ENCODE data around the gene LMTK2.

Gene LMTK2

DNA sequence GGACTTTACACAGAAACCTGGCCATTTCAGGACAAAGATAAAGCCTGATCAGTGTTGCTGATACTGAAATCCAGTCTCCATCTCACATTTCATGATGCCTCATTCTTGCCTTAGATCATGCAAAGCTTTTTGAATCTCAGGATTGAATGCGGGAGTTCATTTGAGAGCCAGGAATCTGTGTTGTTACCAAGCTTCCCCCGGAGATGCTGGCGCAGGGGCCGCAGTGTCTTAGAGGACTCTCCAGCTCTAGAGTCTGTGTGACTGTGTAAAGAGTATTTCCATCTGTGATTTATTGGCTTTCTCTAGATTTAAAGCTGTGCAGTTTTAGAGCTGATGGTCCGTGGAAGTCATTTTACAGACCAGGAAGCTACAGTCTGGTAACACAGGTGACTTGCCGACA lies 32.0 kb downstream of the LMTK2 start:
- no peak for DNase-seq

DNA sequence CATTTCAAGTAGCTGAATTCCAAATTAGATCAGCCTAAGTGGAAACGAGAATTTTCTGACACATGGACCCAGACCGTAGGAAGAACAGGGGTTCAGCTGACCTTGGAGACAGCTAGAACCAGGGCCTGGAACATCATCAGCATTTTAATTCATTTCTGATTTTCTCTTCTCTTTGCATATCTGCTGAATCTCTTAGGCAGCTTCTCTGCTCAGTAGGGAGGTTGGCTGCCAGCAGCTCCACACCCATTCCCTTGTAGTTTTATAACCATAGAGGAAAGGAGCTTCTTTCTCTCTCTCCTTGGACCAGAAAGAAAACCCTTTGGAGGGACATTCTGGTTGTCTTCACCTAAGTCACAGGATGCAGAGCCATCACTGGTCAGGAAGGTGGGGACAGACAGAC lies 36.0 kb downstream of the LMTK2 start:
- DNase-seq: no peak

DNA sequence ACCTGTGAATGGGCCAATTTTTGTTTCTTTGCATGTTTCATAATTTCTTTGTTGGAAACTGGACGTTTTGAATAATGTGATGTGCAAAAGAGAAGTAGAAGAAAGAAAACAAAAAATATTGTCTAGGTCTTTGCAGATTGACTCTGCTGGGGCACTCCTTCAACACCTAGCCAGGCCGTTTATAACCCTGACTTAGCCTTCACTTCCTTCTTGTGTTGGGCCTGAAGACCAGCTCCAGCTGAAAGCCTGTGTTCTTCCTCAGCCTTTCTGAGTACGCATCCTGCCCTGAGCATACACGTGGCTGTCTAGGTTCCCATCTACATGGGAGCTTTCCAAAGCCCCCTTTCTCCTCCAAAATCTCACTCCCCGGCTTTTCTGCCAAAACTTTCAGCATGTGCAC lies 41.9 kb downstream of the LMTK2 start:
- no peak for DNase-seq

DNA sequence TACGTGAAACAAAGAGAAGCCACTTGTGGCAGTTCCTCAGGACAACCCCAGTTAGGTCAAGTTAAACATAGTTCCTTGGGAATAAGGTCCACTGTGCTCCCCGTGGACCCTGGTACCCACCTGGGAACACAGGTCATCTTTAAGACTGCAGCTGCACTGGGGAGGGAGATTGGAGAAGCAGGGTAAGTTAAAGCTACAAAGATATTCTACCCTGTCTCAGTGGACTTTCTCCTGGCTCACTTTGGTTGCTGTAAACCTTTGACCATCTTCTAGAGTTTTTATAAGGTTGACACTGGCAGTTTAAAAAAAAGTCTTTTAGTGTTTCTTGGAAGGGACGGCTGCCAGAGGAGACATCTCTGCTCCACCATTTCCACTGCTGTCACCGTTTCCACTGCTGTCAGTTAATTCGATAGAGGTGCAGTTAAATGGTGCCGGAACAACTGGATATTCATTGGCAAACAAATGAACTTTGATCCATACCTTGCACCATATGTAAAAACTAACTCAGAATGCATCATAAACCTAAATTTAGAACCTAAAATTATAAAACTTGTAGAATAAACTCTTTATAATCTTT lies 42.5 kb downstream of the LMTK2 start:
- no peak for DNase-seq

DNA sequence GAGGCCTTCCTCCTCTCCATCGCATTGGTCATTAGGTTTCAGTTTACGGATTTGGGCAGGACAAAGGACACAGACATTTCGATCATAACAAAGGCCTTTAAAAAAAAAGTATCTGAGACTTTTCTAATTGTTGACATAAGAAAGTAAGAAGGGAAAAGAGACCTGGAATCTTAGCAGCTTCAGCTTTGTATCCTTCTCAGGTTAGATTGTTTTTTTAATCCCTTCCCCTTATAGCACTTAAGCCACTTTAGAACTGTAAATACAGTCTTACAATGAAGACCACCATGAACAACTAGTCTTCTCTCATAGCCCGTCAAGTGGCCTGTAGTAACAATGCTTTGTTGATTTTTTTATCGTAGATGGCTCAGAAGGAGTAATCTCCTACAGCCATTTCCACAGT lies 45.2 kb downstream of the LMTK2 start:
- no peak for DNase-seq

DNA sequence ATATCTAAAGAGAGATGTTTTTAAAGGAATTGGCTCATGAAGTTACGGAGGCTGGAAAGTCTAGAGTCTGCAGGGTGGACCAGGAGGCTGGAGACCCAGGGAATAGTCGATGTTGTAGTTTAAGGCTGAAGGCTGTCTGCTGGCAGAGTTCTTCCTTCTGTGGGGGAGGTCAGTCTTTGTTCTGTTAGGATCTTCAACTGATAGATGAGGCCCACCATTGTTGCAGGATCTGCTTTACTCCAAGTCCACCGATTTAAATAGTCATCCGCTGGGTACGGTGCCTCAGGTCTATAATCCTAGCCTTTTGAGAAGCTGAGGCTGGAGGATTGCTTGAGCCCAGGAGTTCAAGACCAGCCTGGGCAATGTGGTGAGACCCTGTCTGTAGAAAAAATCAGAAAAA lies 50.0 kb downstream of the LMTK2 start:
- no peak for DNase-seq

DNA sequence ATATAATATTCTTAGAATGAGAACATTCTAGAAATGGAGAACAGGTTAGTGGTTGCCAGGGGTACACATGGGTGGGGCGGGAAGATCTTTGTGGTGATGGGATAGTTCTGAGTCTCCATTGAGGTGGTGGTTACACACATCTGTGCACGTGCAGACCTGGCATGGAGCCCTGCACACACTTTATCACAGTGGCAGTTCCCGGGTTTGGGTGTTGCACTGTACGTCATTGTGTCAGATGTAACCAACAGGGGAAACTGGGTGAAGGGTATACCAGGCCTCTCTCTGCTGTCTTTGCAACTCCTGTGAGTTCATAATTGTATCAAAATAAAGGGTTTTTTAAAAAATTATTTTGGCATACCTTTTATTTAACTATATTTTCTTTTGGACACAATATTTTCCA lies 51.1 kb downstream of the LMTK2 start:
- no peak for DNase-seq

DNA sequence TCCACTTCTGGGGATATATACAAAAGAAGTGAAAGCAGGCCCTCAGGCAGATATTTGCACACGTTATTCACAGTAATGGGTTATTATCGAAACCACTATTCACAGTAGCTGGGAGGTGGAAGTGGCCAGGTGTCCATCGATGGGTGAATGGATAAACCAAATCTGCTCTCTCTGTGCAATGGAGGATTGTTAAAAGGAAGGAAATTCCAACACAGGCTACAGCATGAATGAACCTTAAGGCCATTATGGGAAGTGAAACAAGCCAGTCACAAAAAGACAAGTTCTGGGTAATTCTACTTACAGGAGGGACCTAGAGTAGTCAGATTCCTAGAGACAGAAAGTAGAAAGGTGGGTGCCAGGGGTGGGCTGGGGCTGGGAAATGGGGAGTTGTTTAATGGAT lies 56.1 kb downstream of the LMTK2 start:
- no peak for DNase-seq

DNA sequence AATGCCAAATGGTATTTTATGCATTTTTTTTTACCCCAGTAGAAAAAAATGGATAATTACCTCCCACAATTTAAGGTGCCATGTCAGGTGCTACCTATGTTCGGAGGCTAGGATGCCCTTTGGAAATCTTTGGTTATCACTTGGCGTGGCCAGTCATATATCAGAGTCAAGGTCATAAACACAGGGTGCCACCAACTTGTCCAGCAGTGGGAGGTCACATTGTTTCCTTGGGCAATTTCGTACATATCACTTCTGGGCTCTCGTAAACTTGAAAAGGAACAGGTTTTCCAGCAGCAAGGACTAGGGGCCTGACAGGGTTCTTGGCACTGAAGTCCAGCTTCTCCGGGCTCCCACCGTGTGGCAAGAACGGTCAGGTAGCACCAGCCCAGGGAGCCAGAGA lies 56.6 kb downstream of the LMTK2 start:
- DNase-seq: no peak

DNA sequence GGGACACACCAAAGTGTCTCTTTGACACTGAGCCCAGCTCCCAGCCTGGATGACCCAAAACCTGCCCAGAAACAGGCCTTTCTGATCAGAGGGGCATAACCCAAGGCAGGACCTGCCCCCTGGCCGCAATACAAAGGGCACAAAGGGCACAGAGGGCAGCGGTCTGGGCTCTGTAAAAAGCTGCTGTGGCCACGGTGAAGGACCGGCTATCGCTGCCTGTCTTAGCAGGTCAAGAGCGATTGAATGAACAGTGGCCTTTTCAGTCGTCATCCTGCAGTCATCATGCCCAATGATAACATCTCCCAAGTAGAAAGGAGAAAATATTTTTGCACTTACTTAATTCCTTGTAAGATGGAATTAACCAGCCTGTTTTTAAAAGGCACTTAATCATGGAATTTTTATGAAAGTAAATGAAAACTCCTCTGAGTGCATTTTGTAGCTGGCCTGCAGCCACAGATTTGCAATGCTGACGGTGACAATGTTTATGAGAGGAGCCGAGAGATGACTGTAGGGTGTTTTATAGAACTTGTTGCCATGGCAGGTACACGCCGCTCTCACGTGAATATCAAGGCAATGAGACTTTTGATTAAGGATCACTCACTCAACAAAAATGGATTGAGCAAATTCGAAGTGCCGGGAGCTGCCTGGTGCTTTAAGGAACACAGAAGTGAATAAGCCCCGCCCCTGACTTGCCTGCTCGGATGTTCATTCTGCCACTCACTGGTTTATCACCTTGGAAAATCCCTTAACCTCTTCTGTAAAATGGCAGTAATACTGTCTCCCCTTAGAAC lies 57.2 kb downstream of the LMTK2 start:
- no peak for DNase-seq

DNA sequence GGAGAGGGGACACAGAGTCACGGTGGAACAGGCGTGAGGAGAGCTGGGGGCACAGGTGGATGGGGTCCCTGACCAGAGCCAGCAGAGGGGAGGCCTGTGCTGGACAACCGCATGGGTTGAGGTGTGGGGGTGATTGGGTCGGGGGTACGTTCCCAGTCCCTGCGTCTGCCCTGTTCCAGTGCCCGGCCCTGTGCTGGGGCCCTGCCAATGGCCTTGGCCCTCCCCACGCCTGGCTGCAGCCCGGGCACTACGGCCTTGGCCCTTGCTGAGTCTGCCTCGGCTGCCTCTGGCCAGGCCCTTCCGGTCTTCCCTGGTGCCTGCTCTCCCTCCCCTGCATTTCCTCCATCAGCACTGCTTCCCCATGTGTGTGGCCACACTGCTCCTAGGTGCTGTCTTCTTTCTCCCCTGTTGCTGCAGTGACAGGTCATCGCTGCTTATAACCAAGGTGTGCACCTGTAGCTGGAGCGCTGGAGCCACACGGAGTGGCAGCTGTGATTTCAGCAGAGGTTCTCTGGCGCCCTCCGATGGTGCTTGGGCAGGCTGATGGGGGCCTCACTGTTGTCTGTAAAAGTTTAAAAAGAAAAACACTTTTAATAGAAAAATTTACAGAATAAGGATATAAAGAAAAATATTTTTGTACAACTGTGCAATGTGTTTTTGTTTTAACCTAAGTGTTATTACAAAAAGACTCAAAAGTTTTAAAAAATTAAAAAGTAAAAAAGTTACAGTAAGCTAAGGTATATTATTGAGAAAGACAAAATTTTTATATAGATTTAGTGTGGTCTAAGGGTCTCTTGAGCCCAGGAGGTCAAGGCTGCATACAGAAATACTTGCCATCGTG lies 59.4 kb downstream of the LMTK2 start:
- peak; percentile 47 to 59 for DNase-seq

DNA sequence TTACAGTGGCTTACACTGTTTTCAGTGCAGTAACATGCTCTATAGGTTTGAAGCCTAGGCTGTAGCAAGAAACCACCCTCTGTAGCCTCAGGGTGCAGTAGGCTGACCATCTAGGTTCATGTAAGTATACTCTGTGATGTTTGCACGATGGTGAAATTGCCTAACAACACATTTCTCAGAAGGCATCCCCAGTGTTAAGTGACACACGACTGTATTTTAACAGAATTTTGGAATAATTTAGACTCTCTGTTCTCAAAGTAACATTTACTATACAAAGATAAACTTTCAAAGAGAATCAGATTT lies 60.0 kb downstream of the LMTK2 start:
- no peak for DNase-seq

DNA sequence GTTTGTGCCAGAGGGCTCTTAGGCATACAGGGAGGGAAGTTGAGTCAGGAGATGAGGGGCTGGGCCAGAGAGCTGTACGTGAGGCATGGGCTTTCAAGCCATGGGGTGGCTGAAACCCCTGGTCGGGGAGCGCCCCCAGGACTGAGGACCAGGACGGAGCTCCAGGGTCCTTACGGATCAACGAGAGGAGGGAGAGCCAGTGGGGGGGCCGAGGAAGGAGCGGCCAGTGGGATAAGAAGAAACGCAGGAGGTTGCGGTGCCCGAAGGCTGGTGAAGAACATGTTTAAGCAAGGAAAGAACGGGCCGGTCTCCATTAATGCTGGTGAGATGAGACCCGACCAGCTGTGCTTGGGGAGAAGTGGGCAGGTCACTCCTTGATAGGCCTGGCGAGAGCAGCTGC lies 61.0 kb downstream of the LMTK2 start:
- no peak for DNase-seq

DNA sequence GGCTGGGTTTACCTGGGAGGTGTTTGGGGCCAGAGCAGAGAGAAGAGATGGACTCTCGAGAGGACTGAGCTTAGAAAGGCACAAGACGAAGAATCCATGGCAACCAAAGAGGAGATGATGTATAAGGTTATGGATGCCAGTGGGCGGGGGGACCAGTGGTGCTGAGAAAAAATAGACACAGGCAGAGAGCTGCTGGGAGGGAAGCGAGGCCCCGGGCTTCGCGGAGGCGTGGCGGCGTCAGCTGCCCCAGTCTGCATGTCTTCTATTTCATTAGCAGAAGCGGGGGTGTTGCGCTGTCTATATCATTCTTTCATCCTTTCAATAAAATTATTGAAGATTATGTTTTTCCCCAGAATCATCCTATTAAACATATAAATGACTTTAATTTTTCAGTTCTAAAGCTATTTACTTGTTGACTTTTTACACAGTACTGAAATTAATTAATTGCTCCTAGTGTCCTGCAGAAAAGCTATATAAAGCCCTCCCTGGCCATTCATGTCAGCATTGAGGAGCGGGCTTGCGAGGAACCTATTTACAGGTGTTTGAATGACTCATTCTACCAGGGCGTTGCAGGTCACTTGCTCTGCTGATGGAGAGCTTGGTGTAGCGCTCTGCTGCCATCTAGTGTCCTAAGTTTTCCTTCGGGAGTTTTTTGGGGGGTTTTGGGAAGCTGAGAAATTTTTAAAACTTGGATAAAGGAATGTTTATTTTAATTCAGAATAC lies 61.7 kb downstream of the LMTK2 start:
- peak; percentile 46 to 76 for DNase-seq

DNA sequence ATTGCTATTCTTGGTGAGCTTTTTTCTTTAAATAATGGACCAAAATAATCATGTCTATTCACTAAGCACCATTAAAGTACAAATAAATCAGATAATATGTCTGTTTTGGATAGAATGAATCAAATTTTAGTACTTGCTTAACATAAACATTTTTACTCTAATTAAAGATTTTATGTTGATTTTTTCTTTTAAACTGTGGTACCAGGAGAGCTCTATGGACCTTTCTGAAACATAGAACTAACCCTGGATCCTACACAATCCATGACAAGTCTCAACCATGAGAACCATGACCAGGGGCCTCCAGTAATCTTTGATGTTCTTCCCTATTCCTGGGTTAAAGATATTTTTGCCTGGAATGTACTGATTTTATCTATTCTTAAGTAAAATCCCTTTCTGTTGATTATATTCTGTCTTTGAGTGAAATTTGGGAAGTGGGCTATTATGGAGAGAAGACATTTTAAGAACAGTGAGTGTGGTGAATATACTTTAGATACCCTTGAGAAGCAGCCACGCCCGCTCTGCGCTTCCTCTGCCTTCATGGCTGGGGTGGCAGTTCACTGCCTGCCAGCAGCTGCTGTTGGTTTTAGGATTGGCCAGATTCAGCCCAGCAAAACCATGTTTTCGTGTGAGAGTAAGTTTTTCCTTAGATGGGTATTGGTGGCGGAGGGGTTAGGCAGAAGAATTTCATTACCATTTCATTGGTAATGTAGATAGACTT lies 62.4 kb downstream of the LMTK2 start:
- DNase-seq: no peak

DNA sequence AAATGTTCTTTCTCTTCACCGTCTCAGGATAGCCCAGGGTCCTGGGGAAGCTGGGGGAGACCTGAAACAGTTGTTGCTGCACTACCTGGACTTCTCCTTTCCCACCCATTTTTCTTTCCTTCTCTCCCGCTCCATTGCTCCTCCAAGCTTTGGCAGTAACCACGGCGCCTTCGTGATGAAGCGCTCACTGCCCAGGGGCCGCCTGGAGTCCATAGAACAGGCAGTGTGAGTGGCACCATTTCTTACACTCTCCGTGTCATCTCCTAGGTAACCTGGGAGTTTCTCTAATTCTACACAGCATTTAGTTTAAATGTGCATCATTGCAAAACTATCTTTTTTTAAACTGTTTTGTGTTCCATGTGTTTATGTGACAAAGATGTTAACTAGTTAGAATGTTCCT lies 64.3 kb downstream of the LMTK2 start:
- DNase-seq: no peak

DNA sequence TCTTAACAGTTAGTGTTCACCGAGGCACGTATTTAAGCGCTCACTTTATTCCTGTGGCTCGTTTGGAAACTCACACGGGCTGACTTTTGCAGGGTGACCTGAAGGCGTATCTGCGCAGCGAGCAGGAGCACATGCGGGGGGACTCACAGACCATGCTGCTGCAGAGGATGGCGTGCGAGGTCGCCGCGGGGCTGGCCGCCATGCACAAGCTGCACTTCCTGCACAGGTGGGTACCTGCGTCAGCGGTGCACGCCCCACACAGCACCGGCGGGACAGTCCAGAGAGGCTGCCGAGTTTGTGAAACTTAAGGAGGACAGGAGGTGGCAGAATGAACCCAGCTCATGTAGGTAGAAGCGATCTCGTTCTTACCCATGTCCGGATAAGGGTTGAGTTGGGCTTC lies 64.8 kb downstream of the LMTK2 start:
- no peak for DNase-seq

DNA sequence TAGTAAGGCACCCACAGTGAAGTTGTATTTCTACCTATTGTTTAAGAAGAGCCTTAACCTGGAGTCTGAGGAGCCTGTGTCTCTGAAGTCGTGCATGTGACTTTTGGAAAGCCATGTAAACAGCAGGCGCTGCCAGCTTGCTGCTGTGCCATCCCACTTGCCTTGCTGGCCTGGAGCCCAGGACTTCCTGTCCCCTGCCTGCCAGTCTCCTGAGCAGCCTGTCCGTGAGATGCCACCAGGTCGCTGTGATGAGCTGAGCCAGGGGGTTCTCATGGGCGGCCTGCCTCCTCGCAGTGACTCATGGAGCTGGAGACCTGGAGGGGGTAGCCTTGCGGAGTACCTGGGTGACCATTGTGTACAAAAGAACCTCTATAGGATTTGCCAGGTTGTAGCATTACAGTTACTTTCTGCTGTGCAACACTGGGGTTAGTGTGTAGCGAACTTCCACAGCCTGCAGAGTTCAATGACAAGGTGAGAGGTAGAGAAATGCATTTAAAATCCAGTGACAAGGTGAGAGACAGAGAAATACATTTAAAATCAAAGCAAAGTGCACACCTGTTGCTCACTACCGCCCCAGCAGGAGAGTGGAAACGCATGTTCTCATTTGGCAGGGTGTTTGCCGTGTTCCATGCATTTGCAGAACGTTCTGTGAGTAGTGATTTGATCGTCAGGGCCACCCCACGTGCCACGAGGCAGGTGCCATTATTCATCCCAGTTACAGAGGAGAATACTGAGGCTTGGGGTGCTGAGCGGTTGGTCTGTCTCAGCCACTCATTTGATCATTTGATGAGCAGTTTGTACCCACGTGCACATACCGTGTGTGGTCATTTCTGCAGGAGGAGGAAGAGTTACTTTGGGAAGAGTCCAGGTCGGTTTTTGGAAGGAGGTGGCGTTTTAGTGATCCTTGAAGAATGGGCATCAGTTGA lies 67.9 kb downstream of the LMTK2 start:
- no peak for DNase-seq

DNA sequence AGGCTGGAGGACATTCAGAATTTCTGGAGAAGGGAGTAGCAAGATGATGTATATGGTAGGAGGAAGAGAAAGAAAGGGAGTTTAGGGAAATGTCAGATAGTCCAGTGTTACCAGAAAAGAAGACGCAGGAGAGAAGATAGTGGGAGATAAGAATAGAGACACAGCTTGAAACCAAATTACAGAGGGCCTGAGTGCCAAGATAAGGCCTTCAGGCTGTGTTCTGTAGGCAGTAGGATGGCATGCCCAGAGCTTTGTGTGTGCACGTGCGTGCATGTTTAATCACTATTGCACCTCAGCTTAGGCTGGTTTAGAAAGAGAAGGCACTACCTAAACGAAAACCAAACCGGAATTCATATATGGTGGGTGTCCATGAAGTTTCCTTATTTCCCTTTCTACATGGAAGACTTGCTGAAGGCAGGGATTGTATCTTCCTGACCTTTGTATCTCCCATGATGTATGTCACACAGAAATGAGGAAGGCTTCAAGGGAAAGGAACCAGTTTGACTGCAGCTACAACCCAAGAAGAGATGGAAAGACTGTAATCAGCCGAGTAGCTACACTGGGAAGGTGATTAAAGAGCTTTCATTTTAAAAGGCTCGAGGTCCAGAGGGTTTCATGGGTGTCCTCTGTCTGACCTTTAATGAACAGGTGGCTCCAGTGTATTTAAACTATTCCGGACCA lies 68.7 kb downstream of the LMTK2 start:
- no peak for DNase-seq

DNA sequence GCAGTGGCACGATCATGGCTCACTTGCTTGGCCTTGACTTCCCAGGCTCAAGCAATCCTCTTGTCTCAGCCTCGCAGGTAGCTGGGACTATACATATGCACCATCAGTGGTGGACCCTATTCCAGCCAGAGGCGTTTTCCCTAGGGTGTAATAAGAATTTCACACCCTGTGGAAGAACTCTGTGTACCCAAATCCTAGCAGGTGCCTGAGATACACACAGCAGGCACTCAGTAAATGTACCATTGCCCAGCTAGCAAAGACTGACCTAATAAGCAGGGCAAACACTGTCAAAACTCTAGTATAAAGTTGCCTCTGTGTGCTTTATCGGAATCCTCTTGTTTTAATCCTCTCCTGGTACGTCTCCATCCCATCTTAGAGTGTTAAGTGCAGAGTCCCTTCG lies 70.9 kb downstream of the LMTK2 start:
- DNase-seq: no peak

DNA sequence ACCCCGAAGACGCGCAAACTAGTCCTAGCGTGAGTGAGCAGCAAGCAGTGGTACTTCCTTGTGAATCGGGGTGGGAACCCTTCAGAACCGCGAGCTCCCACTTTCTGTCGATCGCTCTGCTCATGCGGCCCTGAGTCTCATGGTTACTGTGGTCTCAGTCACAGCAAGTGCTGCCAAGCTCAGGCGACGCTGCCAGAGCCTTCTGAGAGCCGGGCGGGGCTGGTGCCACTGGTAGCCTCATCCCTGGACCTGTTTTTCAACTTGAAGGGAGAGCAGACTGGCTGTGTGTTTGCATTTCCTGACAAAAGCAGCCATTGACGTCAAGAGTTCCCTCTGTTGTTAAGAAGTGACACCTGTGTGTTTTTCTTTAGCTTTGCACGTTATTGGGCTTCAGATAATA lies 71.7 kb downstream of the LMTK2 start:
- DNase-seq: no peak

Data from CD4-positive, alpha-beta T cell treated with Interleukin-1 beta for 1 hour (primary cell).